AG09309 (cell line): ENCODE data around the gene DSG2.
"Not testable (repeated sequence)": the region's sequence is repeated elsewhere in the genome, so short reads cannot be mapped to it uniquely, and the experiment has no call there.

Source experiments
- DNase-seq: peaks from one replicate; pipeline ENCODE4 v3.0.0-alpha.2; 2010; ENCODE audit warnings: low read depth
- H3K4me3 ChIP-seq: 2 replicates; pipeline ENCODE4 v1.5.1; 2011; ENCODE audit warnings: mild to moderate bottlenecking, low read depth, low read length, moderate library complexity; ENCODE audit not compliant: control insufficient read depth
- TF ChIP-seq, protein P1 (sequence below): IDR thresholded peaks from 2 replicates; pipeline ENCODE4 v1.5.1; 2011; ENCODE audit warnings: mild to moderate bottlenecking, low read depth, low read length, inconsistent platforms; ENCODE audit not compliant: insufficient read depth, control insufficient read depth; ENCODE audit errors: missing control alignments

Gene DSG2

DNA sequence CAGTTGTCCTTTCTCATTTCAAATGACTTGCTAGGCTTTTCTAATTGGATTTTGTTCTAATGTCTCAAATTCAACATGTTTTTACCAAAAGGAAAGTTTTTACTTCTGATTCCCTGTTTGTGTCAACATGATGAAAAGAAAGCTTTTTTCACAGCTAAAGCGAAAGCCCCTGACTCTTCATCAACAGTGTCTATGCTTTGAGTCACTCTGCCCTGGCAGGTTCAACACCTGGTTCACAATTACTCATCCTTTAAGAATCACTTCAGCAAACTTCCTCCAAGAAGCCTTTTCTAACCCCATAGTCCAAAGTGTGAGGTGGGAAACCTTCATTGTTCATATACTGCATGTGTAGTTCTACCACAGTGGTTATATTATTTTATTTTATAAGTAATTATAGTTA is 7.6 kb upstream of the DSG2 start:
- TF ChIP-seq, protein P1, sequence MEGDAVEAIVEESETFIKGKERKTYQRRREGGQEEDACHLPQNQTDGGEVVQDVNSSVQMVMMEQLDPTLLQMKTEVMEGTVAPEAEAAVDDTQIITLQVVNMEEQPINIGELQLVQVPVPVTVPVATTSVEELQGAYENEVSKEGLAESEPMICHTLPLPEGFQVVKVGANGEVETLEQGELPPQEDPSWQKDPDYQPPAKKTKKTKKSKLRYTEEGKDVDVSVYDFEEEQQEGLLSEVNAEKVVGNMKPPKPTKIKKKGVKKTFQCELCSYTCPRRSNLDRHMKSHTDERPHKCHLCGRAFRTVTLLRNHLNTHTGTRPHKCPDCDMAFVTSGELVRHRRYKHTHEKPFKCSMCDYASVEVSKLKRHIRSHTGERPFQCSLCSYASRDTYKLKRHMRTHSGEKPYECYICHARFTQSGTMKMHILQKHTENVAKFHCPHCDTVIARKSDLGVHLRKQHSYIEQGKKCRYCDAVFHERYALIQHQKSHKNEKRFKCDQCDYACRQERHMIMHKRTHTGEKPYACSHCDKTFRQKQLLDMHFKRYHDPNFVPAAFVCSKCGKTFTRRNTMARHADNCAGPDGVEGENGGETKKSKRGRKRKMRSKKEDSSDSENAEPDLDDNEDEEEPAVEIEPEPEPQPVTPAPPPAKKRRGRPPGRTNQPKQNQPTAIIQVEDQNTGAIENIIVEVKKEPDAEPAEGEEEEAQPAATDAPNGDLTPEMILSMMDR: no peak
- no peak for DNase-seq
- H3K4me3 ChIP-seq: no peak overlapping the region

DNA sequence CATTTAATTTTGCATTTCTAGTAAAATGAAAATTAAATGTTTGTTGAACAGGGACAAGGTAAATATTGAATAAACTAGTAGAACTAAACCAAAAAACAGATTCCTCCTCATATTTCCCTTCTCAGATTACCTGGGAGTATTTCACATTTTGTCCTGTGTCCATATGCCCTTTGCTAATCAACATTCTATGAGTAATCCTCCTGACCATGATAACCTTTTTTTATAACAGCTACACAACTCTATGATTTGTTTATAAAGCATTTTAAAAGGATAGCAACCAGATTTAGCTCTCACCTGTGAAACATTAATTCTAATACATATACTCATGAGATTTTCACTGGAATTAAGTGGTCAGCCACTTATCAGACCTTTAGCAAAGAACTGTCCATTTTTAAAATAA is 7.1 kb upstream of the DSG2 start:
- no peak for DNase-seq
- TF ChIP-seq, protein P1: no peak

DNA sequence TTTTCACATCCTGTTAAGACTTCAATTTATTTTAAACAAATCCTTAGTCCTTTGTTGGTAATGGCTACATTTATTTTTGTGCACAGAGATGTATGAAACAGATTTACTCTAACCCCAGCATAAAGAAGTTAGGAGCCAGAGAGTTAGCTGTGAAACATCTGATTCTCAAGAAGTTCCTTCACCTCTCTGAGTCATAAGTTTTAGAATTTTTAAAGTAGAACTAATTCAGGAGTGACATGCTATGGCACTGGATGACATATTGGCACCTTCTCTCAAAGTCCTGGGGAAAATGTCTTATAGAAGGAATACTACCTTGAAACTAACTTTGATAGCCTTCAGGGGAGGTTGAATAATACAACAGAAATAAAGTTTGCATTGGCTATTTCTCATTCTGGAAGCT is 6.4 kb upstream of the DSG2 start:
- no peak overlapping the region for H3K4me3 ChIP-seq
- no peak for DNase-seq
- TF ChIP-seq, protein P1: no peak

More for the DNA sequence above, 7.1 kb upstream of the DSG2 start:
- no peak overlapping the region for H3K4me3 ChIP-seq

DNA sequence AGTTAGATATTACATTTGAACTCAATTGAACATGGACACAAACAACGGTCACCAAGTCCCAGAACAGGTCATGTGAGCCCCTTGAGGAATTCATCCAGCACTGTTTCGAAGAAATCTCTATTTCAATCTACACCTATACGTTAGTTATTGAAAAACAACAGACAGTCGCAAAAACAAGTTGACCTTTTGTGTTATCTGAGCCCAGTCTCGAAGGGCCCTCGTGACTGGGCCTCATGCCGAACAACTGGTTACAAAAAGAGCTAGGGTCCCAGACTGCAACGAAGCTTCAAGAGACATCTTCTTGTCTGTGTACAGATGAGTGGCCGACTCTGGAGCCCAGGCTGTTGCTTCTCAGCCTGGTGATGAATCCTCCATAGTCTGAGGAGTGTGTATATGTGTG is 5.3 kb upstream of the DSG2 start:
- TF ChIP-seq, protein P1: no peak
- DNase-seq: no peak
- no peak overlapping the region for H3K4me3 ChIP-seq

DNA sequence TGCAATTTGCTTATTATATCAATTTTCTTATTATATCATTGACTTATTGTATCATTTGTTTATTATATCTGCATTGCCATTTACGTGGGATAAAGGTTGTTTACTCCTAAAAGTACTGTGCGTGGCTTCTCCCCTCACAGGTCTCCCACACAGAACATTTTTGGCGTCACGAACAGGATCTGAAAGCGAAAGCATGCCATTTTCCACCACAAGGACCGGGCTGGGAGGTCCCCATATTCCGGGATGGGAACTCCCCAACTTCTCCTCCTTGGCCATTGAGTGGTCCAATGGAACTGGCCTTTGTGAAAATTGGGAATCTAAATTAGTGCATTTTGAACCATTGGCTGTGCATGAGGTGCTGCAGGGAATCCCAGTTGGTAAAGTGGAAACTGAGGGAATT is 4.8 kb upstream of the DSG2 start:
- TF ChIP-seq, protein P1: no peak
- no peak for DNase-seq

DNA sequence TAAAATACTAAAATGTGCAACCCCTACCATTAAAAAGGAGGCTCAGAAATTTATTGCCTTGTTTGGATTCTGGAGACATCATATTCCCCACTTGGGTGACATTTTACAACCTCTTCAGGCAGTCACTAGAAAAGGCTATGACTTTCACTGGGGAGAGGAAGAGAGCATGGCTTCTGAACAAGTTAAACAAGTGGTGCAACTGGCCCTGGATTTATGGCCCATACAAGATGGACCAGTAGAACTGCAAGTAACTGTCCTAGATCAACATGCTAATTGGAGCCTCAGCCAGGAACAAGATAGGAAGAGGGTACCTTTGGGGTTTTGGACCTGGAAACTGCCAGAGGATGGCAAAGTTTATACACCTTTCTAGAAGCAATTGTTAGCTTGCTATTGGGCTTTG is 4.0 kb upstream of the DSG2 start:
- H3K4me3 ChIP-seq: no peak overlapping the region
- no peak for DNase-seq
- TF ChIP-seq, protein P1: no peak

More for the DNA sequence above, 4.8 kb upstream of the DSG2 start:
- no peak overlapping the region for H3K4me3 ChIP-seq

DNA sequence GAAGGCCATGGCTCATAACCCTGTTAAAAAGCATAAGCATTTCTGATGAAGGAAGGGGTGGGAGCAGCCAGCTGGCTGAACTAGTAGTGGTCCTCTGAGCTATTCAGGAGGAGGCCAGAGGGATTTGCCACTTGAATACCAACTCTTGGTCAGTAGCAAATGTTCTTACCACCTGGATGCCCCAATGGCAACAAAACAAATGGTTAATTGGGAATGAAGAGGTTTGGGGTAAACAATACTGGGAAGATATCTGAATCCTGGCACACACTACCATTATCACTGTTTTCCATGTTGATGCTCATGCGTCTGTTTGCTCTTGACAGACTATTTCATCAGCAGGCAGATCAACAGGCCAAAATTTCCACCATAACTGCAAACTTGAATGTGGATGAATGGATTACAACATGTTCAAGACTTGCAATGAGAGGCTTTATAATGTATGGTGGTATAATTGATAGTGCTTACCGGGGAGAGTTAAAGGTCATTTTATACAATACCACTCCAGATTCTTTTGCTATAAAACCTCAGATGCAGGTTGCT is 3.2 kb upstream of the DSG2 start:
- DNase-seq, H3K4me3 ChIP-seq: not testable (repeated sequence)

DNA sequence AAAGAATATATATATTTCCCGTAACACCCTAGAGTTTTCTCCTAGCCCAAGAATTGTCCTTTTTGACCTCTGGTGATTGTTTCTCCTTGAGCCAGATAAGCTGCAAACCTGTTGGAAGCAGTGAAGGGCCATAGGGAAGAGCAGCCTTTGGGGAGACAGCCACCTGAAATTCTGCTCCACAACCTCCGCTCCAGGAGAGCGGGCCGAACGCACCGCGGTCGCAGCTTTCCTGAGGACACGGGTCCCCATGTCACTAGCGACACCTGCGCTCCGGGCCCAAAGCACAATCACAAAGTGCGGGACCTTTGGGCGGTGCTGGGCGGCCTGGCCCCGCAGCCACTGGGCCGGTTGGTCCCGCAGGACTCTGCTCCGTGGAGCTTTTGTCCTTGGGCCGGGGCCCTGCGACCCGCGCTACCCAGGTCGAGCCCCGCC is 557 bp upstream of the DSG2 start:
- H3K4me3 ChIP-seq: no peak overlapping the region
- TF ChIP-seq, protein P1: no peak
- no peak for DNase-seq
